Calu3 (cell line): ENCODE data around the gene PRRG3. TPM values are rescaled to one million over a fixed set of nuclear protein-coding genes. Genes with fewer than 3 reads are reported as not detected.

Experiments used
- BruUV-seq: library from RNA; stranded (reverse); fragments of 400-500 nt; replicated peaks from 2 replicates; lab custom pipeline; 2021; lab: Mats Ljungman, UMichigan
- CTCF ChIA-PET: fragments of 300-600 bp; sonication (Branson Sonifier 250); formaldehyde crosslinking; loops from one replicate; lab custom pipeline; 2022; ENCODE audit warnings: antibody characterized with exemption; lab: Charles Lee
- DNase-seq: peaks from one replicate; pipeline ENCODE4 v3.0.0; 2022
- H3K27ac Mint-ChIP-seq: one replicate; pipeline ENCODE4 v1.8.0; 2022; ENCODE audit warnings: mixed read lengths; ENCODE audit not compliant: unreplicated experiment
- H3K27me3 Mint-ChIP-seq: one replicate; pipeline ENCODE4 v1.8.0; 2022; ENCODE audit warnings: mixed read lengths; ENCODE audit not compliant: unreplicated experiment
- H3K36me3 Mint-ChIP-seq: one replicate; pipeline ENCODE4 v1.8.0; 2022; ENCODE audit warnings: mild to moderate bottlenecking, moderate library complexity, mixed read lengths; ENCODE audit not compliant: insufficient read depth, unreplicated experiment
- H3K4me1 Mint-ChIP-seq: one replicate; pipeline ENCODE4 v1.8.0; 2022; ENCODE audit warnings: mild to moderate bottlenecking, low read depth, mixed read lengths; ENCODE audit not compliant: unreplicated experiment
- H3K4me3 Mint-ChIP-seq: one replicate; pipeline ENCODE4 v1.8.0; 2022; ENCODE audit warnings: mild to moderate bottlenecking, low read depth, moderate library complexity, mixed read lengths; ENCODE audit not compliant: unreplicated experiment
- H3K9me3 Mint-ChIP-seq: one replicate; pipeline ENCODE4 v1.8.0; 2022; ENCODE audit warnings: low read depth, mixed read lengths; ENCODE audit not compliant: unreplicated experiment
- intact Hi-C: fragments of 100-400 bp; cut with micrococcal nuclease; formaldehyde crosslinking; loops from one replicate; pipeline ENCODE4 v1.10.0; 2022; ENCODE audit not compliant: unreplicated experiment
- total RNA-seq: library from RNA; stranded (reverse); gene quantifications from 2 replicates; pipeline ENCODE4 v1.2.3, GENCODE V29; 2022
- TF ChIP-seq, protein P1 (sequence below): fragments of 200-600 bp; IDR thresholded peaks from one replicate; pipeline ENCODE4 v1.8.0; 2022; ENCODE audit warnings: antibody characterized with exemption; ENCODE audit not compliant: unreplicated experiment

PRRG3 gene
- total RNA-seq, 1 experiment from 2014 or later: not detected

DNA sequence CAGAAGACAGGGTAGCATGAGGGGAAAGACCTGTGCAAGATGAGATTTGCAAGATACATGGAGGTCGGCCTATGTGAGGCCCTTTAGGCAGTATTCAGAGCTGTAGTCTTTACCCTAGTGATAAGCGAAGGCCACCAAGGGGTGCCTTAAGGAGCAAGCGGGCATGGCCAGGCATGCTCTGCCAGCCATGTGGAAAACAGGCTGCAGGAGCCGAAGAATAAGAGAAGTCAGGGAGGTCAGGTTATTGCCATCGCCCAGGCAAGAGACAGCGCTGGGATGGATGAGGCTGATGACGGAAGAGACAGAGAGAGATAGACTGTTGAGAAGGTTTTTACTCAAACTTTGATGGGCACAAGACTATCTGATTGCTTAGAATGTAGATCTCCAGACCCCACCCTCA is 13.6 kb downstream of the PRRG3 start:
- no peaks in the 10 kb centered on the region for H3K4me1 Mint-ChIP-seq
- no peak for DNase-seq
- no peak overlapping the region for H3K27ac Mint-ChIP-seq

DNA sequence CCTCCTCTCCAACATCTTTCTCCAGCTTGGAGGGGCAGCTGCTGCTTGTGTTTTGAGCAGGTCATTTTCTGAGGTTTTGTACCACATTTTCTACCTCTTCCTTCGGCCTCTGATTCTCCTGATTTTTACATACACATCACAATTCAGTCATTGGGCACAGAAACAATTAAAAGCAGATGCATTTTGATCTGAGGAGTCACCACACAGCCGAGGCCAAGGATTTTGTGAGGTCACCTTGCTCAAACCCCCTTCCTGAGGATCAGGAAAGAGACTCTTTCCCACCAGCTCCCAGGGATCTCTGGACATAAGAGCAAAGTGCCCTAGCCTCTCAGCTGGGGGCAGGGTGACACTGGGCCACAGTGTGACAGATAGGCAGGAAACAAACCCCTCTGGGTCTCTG is 15.2 kb downstream of the PRRG3 start:
- Mint-ChIP-seq H3K27ac (no peak overlapping the region), H3K36me3 (no peaks in the 10 kb centered on the region), H3K9me3 (no peaks in the 10 kb centered on the region), H3K27me3 (peaks cover 6% of the 10 kb centered on the region), H3K4me1 (no peaks in the 10 kb centered on the region), H3K4me3 (no peak overlapping the region)
- CTCF ChIA-PET: no interaction called here
- intact Hi-C loops: loop anchor here (5.0 kb wide), 1 partner anchor 1107 kb away; no protein-coding TSS in a partner anchor
- TF ChIP-seq, protein P1, sequence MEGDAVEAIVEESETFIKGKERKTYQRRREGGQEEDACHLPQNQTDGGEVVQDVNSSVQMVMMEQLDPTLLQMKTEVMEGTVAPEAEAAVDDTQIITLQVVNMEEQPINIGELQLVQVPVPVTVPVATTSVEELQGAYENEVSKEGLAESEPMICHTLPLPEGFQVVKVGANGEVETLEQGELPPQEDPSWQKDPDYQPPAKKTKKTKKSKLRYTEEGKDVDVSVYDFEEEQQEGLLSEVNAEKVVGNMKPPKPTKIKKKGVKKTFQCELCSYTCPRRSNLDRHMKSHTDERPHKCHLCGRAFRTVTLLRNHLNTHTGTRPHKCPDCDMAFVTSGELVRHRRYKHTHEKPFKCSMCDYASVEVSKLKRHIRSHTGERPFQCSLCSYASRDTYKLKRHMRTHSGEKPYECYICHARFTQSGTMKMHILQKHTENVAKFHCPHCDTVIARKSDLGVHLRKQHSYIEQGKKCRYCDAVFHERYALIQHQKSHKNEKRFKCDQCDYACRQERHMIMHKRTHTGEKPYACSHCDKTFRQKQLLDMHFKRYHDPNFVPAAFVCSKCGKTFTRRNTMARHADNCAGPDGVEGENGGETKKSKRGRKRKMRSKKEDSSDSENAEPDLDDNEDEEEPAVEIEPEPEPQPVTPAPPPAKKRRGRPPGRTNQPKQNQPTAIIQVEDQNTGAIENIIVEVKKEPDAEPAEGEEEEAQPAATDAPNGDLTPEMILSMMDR: no peak
- BruUV-seq: no TSS peak
- no peak for DNase-seq

More for the DNA sequence above, 13.6 kb downstream of the PRRG3 start:
- TF ChIP-seq, protein P1: no peak
- H3K36me3 Mint-ChIP-seq: no peaks in the 10 kb centered on the region
- H3K27me3 Mint-ChIP-seq: peaks cover 16% of the 10 kb centered on the region
- intact Hi-C loops: no loop called here
- H3K4me3 Mint-ChIP-seq: no peak overlapping the region
- no TSS peak for BruUV-seq
- CTCF ChIA-PET: no interaction called here
- no peaks in the 10 kb centered on the region for H3K9me3 Mint-ChIP-seq

DNA sequence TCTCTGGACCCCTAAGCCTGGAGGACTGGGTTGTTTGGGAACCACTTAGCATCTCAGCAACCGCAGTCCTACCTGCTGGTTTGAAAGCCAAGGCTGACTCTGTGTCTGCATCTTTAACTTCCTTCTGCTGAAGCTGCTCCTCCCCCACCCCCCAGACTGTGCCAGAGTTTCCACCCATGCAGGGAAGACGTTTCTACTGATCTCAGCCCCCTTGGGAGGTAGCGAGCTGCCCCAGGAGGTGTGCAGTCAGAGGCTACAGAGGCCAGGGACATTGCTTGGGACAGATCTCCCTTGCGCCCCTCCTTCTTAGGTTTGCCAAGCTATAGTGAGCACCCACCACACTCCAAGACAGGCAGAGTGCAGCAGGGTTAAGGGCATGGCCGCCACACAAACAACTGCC is 15.9 kb downstream of the PRRG3 start:
- Mint-ChIP-seq H3K4me3 (no peak overlapping the region), H3K27ac (no peak overlapping the region), H3K27me3 (peaks cover 7% of the 10 kb centered on the region), H3K9me3 (no peaks in the 10 kb centered on the region), H3K4me1 (no peaks in the 10 kb centered on the region), H3K36me3 (no peaks in the 10 kb centered on the region)
- CTCF ChIA-PET: no interaction called here
- BruUV-seq: no TSS peak
- no peak for DNase-seq
- TF ChIP-seq, protein P1: no peak
- intact Hi-C loops: loop anchor here (5.0 kb wide), 1 partner anchor 1106 kb away; no protein-coding TSS in a partner anchor

DNA sequence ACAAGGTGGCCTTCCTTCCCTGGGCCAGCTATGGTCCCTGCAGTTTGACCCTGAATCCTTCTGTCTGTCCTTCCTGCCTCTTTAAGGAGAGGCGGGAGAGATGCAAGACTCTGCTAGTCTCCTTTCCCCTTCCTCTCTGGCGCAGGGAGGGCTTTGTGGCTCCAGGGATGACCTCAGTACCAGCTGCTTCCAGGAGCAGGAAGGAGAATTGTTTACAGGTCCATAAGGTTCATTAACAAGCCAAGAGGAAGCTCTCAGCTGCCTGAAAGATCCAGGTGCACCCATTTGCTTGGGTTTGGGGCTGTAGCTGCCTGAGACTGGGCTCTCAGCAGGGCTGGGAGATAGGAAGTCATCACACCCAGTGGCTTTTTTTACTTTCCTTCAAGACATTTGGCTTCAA is 16.5 kb downstream of the PRRG3 start:
- no TSS peak for BruUV-seq
- intact Hi-C loops: loop anchor here (5.0 kb wide), 1 partner anchor 1106 kb away; no protein-coding TSS in a partner anchor
- TF ChIP-seq, protein P1: no peak

More for the DNA sequence above, 16.5 kb downstream of the PRRG3 start:
- CTCF ChIA-PET: no interaction called here
- Mint-ChIP-seq H3K4me1 (no peaks in the 10 kb centered on the region), H3K27ac (no peak overlapping the region), H3K36me3 (no peaks in the 10 kb centered on the region), H3K4me3 (no peak overlapping the region), H3K9me3 (no peaks in the 10 kb centered on the region), H3K27me3 (peaks cover 13% of the 10 kb centered on the region)
- DNase-seq: no peak
